Loucy (cell line): ENCODE data around the gene TCAIM.

Source experiments
- CTCF ChIP-seq: fragments of 200-600 bp; sonication (generic); conservative IDR thresholded peaks from 2 replicates; pipeline ENCODE4 v1.5.1; 2014; ENCODE audit warnings: mild to moderate bottlenecking, antibody characterized with exemption, low read length
- EZH2phosphoT487 ChIP-seq: fragments of 200-600 bp; IDR thresholded peaks from 2 replicates; pipeline ENCODE4 v1.6.1; 2018; ENCODE audit warnings: antibody characterized with exemption, mild to moderate bottlenecking, moderate library complexity, borderline replicate concordance

- TF ChIP-seq CTCF = no peak
- no peak for TF ChIP-seq EZH2phosphoT487
Observed at GRCh38 chr3:44340058-44340395, 1.5 kb downstream of the TCAIM start.
